ENCODE results near the gene NHLRC2.
"Not testable (repeated sequence)": the region's sequence is repeated elsewhere in the genome, so short reads cannot be mapped to it uniquely, and the experiment has no call there.

The NHLRC2 gene

GRCh38 chr10:113933894-113934532 lies 79.6 kb downstream of the NHLRC2 start:
- TF ChIP-seq, protein P1, sequence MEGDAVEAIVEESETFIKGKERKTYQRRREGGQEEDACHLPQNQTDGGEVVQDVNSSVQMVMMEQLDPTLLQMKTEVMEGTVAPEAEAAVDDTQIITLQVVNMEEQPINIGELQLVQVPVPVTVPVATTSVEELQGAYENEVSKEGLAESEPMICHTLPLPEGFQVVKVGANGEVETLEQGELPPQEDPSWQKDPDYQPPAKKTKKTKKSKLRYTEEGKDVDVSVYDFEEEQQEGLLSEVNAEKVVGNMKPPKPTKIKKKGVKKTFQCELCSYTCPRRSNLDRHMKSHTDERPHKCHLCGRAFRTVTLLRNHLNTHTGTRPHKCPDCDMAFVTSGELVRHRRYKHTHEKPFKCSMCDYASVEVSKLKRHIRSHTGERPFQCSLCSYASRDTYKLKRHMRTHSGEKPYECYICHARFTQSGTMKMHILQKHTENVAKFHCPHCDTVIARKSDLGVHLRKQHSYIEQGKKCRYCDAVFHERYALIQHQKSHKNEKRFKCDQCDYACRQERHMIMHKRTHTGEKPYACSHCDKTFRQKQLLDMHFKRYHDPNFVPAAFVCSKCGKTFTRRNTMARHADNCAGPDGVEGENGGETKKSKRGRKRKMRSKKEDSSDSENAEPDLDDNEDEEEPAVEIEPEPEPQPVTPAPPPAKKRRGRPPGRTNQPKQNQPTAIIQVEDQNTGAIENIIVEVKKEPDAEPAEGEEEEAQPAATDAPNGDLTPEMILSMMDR (IDR thresholded peaks at IDR 0.05; ENCODE audit: insufficient read depth, missing control alignments): no peak
- FAIRE-seq: no peak
- DNase-seq (ENCODE audit: insufficient read length, low spot score): no peak

- TF ChIP-seq, protein P1 (IDR thresholded peaks at IDR 0.05; ENCODE audit: insufficient read depth, missing control alignments): no peak
- no peak for DNase-seq (ENCODE audit: insufficient read length, low spot score)
- no peak for FAIRE-seq
Measured at GRCh38 chr10:113937258-113937657, 82.8 kb downstream of the NHLRC2 start.

DNA sequence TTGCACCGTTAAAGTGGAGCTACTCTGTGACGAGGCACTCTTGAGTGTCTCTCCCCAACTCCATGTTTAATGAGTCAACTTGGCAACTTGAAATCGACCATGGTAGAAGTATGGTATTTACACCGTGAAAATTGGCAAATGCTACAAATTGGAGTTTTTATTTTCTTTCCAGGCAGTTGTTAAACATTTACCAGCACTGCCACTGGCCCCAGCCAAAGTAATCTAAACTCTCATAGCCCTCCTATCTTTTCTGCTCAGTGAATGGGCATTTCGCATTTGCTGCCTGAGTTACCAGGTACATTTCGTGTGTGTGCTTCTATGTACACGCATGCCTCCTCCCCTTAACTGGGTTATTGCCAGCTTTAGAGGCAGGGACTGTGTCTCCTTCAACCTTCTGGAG lies 83.3 kb downstream of the NHLRC2 start:
- TF ChIP-seq, protein P1 (IDR thresholded peaks at IDR 0.05; ENCODE audit: insufficient read depth, missing control alignments): no peak
- DNase-seq (ENCODE audit: insufficient read length, low spot score) (no peak), FAIRE-seq (no peak)

DNA sequence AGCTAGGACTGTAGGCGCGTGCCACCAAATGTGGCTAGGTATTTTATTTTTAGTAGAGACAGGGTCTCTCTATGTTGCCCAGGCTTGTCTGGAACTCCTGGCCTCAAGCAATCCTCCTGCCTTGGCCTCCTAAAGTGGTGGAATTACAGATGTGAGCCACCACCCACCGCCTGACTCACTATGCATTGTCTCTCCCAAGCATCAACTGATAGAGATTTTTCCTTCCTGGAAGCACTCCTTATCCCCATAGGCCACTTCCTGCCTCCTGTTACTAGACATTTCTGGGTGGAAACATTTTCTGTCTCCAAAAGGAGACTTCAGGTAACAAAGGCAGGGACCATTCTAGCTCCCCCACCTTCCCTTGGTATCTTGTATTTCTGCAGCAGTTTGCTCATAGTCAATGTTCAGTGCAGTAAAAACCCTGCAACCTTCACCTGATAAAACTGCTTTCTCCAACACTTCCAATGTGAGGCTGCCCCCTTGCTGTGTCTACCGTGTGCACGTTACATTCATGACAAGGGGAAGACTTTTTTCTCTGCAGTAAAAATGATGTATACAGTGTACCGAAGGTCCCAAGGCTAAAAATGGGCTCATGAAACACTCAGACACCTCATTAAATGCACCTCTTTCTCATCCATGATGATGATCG lies 84.9 kb downstream of the NHLRC2 start:
- DNase-seq (ENCODE audit: insufficient read length, low spot score) (no peak), FAIRE-seq (no peak)
- TF ChIP-seq, protein P1 (IDR thresholded peaks at IDR 0.05; ENCODE audit: insufficient read depth, missing control alignments): no peak

GRCh38 chr10:113941140-113941539 lies 86.7 kb downstream of the NHLRC2 start:
- TF ChIP-seq, protein P1 (IDR thresholded peaks at IDR 0.05; ENCODE audit: insufficient read depth, missing control alignments): no peak
- DNase-seq (ENCODE audit: insufficient read length, low spot score): no peak
- FAIRE-seq: no peak

GRCh38 chr10:113943196-113943595 lies 88.7 kb downstream of the NHLRC2 start:
- DNase-seq (ENCODE audit: insufficient read length, low spot score); FAIRE-seq: not testable (repeated sequence)

- DNase-seq (ENCODE audit: insufficient read length, low spot score) (no peak), FAIRE-seq (no peak)
- TF ChIP-seq, protein P1 (IDR thresholded peaks at IDR 0.05; ENCODE audit: insufficient read depth, missing control alignments): no peak
Measured at GRCh38 chr10:113945075-113945686, 90.7 kb downstream of the NHLRC2 start.

All from D721Med (cell line).